K562 (cell line): ENCODE data around the gene TRIM38. TPM values are rescaled to one million over a fixed set of nuclear protein-coding genes. Genes with fewer than 3 reads are reported as not detected.

Experiments
- ARID4B ChIP-seq: sonication (generic); formaldehyde crosslinking; IDR thresholded peaks from 2 replicates; pipeline ENCODE4 v1.8.0; 2022; ENCODE audit warnings: mild to moderate bottlenecking, missing genetic modification reagents
- BRD4 ChIP-seq: fragments of 200-600 bp; sonication (generic); IDR thresholded peaks from 2 replicates; pipeline ENCODE4 v1.6.1; 2017; ENCODE audit warnings: inconsistent platforms
- DMBX1 ChIP-seq: fragments of 250-450 bp; sonication (Bioruptor Pico); IDR thresholded peaks from 2 replicates; pipeline ENCODE4 v1.8.0; 2022; ENCODE audit warnings: inconsistent platforms, mild to moderate bottlenecking, moderate library complexity, borderline replicate concordance
- ELF1 ChIP-seq: fragments of 200-800 bp; sonication (Bioruptor generic); IDR thresholded peaks from 2 replicates; pipeline ENCODE4 v1.6.1; 2016; ENCODE audit warnings: missing genetic modification characterization, missing compliant biosample characterization
- ESRRA ChIP-seq: fragments of 450-650 bp; IDR thresholded peaks from 2 replicates; pipeline ENCODE4 v1.6.1; 2014; ENCODE audit warnings: low read depth, mild to moderate bottlenecking, moderate library complexity, borderline replicate concordance
- HMGN3 ChIP-seq: IDR thresholded peaks from 2 replicates; pipeline ENCODE4 v1.6.1; 2011; ENCODE audit warnings: borderline replicate concordance, low read depth, mild to moderate bottlenecking, mixed read lengths, low read length; ENCODE audit not compliant: insufficient read length; ENCODE audit errors: extremely low read depth
- MTA2 ChIP-seq: fragments of 450-650 bp; IDR thresholded peaks from 2 replicates; pipeline ENCODE4 v1.6.1; 2016; ENCODE audit warnings: low read depth
- NCOA2 ChIP-seq, 2 experiments: fragments of 450-650 bp; IDR thresholded peaks; 2 replicates each; pipeline ENCODE4 v1.6.1; 2018; ENCODE audit warnings: mild to moderate bottlenecking in 2 of 2, moderate library complexity in 1 of 2; ENCODE audit not compliant: partially characterized antibody in 2 of 2
- RFX7 ChIP-seq: fragments of 250-450 bp; sonication (Bioruptor Pico); IDR thresholded peaks from 2 replicates; pipeline ENCODE4 v1.5.1; 2021; ENCODE audit warnings: mild to moderate bottlenecking
- SMAD1 ChIP-seq: fragments of 150-350 bp; IDR thresholded peaks from 2 replicates; pipeline ENCODE4 v1.6.1; 2014; ENCODE audit warnings: low read length, low read depth; ENCODE audit not compliant: partially characterized antibody
- SRF ChIP-seq, 2 experiments: fragments of 250-450, 450-650 bp in 1 of 2; sonication (Bioruptor Pico) in 1 of 2; sonication (generic) in 1 of 2; formaldehyde crosslinking; IDR thresholded peaks; 2 replicates each; pipeline versions ENCODE4 v1.5.0 to v1.5.1; 2020 to 2022; ENCODE audit warnings: mild to moderate bottlenecking in 1 of 2, missing genetic modification reagents in 1 of 2
- ZFP30 ChIP-seq: fragments of 250-450 bp; sonication (Bioruptor Pico); IDR thresholded peaks from 2 replicates; pipeline ENCODE4 v1.8.0; 2022; ENCODE audit warnings: moderate library complexity, mild to moderate bottlenecking, inconsistent platforms, borderline replicate concordance
- ZFP36 ChIP-seq: fragments of 150-350 bp; IDR thresholded peaks from 2 replicates; pipeline ENCODE4 v1.6.1; 2018; ENCODE audit warnings: low read length, low read depth; ENCODE audit not compliant: partially characterized antibody
- ZNF24 ChIP-seq: fragments of 450-650 bp; IDR thresholded peaks from 2 replicates; pipeline ENCODE4 v1.6.1; 2016
- polyA plus RNA-seq, 8 experiments: library from polyadenylated mRNA; depleted of rRNA in 4 of 8; stranded (reverse) in 5 of 8; unstranded in 3 of 8; fragments of >200 nt; fragmentation: Nextera tagmentation in 2 of 8; fragmentation: Illumina TruSeq in 1 of 8; extraction: Ambion mirVana in 2 of 8; extraction: Trizol in 1 of 8; gene quantifications; 2 replicates each; pipeline versions ENCODE4 v1.2.1 to v1.2.3, GENCODE V29; 2011 to 2014; ENCODE audit warnings: inconsistent platforms in 1 of 8, missing spikeins in 1 of 8
- total RNA-seq, 7 experiments: library from RNA; depleted of rRNA in 6 of 7; stranded (reverse); fragments of >200 nt in 6 of 7; fragmentation: Illumina TruSeq in 2 of 7; extraction: Trizol in 2 of 7; gene quantifications; 2 replicates each; pipeline versions ENCODE4 v1.2.1 to v1.2.3, GENCODE V29; 2011 to 2021; ENCODE audit warnings: low replicate concordance in 1 of 7
- TF ChIP-seq, protein P1 (sequence below): fragments of 450-650 bp; formaldehyde crosslinking; IDR thresholded peaks from 2 replicates; pipeline ENCODE4 v1.4.0; 2020; ENCODE audit warnings: mild to moderate bottlenecking, moderate library complexity
- TF ChIP-seq, protein P2 (sequence below): IDR thresholded peaks from 2 replicates; pipeline ENCODE4 v1.6.1; 2011; ENCODE audit warnings: borderline replicate concordance, low read depth, mild to moderate bottlenecking, moderate library complexity, low read length; ENCODE audit not compliant: insufficient read depth, poor library complexity, severe bottlenecking

TRIM38 gene
- total and polyA plus RNA-seq, 9 of the 15 experiments (the other 6 are each of a cell fraction or from before 2014, with no cell fraction given), result 1.7 to 6.7 (median 6.3) TPM

DNA sequence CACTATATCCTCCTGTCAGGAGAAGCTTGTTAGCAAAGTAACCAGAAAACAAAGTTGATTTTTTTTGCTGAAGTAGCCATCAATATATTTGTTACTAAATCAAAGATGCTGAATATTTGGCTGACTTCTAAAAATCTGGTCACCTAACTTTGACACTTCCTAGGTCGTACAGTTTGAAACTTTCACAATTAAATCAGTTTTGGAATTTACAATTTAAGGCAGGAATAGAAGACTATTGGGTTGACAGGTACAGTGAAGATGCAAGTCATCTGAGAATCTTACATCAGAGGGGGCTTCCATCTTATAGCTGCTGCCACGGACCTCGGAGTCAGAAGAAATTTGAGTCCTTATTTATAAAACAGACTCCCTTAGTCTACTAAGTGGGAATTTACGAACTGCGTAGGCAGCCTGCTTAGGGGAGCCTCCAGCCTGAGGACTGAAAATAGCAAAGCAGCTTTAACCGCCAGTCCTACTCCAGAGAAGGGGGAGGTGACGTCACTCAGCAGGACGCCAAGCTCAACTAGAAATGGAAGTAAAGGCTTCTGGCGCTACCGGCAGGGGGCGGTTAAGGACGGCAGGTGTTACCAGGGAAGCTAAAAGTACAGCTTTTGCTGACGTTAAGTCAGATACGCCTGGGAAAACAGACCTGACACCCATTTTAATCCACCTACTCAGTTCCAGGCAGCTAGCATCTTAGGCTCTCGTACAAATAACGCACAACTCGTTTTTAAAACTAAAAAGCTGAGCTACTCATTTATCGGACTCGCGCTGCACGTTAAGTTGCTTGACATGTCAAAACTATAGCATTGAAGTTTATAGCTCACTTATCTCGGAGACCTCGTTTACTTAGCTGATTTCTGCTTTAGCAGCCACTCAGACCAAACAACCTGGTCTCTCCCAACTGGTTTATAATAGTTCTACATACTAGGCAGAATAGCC lies 63.6 kb downstream of the TRIM38 start (continued):
- TF ChIP-seq, protein P1, sequence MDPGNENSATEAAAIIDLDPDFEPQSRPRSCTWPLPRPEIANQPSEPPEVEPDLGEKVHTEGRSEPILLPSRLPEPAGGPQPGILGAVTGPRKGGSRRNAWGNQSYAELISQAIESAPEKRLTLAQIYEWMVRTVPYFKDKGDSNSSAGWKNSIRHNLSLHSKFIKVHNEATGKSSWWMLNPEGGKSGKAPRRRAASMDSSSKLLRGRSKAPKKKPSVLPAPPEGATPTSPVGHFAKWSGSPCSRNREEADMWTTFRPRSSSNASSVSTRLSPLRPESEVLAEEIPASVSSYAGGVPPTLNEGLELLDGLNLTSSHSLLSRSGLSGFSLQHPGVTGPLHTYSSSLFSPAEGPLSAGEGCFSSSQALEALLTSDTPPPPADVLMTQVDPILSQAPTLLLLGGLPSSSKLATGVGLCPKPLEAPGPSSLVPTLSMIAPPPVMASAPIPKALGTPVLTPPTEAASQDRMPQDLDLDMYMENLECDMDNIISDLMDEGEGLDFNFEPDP (CRISPR knock-in tag), result peak; percentile 4
- peak; percentile 46 for TF ChIP-seq SMAD1
- TF ChIP-seq RFX7 (CRISPR knock-in tag), result peak; percentile 87
- TF ChIP-seq ESRRA, result peak; percentile 37; the same call in 1 of the 2 replicates
- TF ChIP-seq ZFP36, result peak; percentile 49
- no peak for TF ChIP-seq DMBX1 (CRISPR knock-in tag)
- TF ChIP-seq ZFP30 (CRISPR knock-in tag), result peak; percentile 78; the same call in 1 of the 2 replicates
- no peak for TF ChIP-seq NCOA2 (IDR thresholded peaks at IDR 0.05; ENCODE audit: partially characterized antibody in 2 of 2)
- peak; percentile 48; the same call in 1 of the 2 replicates for TF ChIP-seq ZNF24
- no peak for TF ChIP-seq HMGN3
- no peak for TF ChIP-seq MTA2
- TF ChIP-seq ELF1 (tag), result no peak
- TF ChIP-seq ARID4B (CRISPR knock-in tag), result no peak; the same call in 1 of the 2 replicates
- TF ChIP-seq, protein P2, sequence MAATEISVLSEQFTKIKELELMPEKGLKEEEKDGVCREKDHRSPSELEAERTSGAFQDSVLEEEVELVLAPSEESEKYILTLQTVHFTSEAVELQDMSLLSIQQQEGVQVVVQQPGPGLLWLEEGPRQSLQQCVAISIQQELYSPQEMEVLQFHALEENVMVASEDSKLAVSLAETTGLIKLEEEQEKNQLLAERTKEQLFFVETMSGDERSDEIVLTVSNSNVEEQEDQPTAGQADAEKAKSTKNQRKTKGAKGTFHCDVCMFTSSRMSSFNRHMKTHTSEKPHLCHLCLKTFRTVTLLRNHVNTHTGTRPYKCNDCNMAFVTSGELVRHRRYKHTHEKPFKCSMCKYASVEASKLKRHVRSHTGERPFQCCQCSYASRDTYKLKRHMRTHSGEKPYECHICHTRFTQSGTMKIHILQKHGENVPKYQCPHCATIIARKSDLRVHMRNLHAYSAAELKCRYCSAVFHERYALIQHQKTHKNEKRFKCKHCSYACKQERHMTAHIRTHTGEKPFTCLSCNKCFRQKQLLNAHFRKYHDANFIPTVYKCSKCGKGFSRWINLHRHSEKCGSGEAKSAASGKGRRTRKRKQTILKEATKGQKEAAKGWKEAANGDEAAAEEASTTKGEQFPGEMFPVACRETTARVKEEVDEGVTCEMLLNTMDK, result peak; percentile 95
- TF ChIP-seq SRF (CRISPR knock-in tag; IDR thresholded peaks at IDR 0.05), result peak in 1 of 2 experiments; percentile 81; a peak in 2 of 4 replicates
- 0 out of 2 replicates have a peak, but pooled peaks have one; percentile 83 for TF ChIP-seq BRD4
